BLaER1 (cell line): ENCODE data around the gene TUBA4A.

Experiments used
- H3K27ac ChIP-seq: shearing (Covaris generic); formaldehyde crosslinking; 2 replicates; pipeline ENCODE4 v1.8.1; 2022
- H3K27me3 ChIP-seq: shearing (Covaris generic); formaldehyde crosslinking; 2 replicates; pipeline ENCODE4 v1.8.1; 2022
- H3K36me3 ChIP-seq: shearing (Covaris generic); formaldehyde crosslinking; 2 replicates; pipeline ENCODE4 v1.8.1; 2022
- H3K4me1 ChIP-seq: shearing (Covaris generic); formaldehyde crosslinking; 2 replicates; pipeline ENCODE4 v1.8.1; 2022
- H3K4me2 ChIP-seq: shearing (Covaris generic); formaldehyde crosslinking; 2 replicates; pipeline ENCODE4 v1.8.1; 2022
- H3K4me3 ChIP-seq: shearing (Covaris generic); formaldehyde crosslinking; 2 replicates; pipeline ENCODE4 v1.8.1; 2022
- H3K9ac ChIP-seq: shearing (Covaris generic); formaldehyde crosslinking; 2 replicates; pipeline ENCODE4 v1.8.1; 2022
- H3K9me3 ChIP-seq: shearing (Covaris generic); formaldehyde crosslinking; 2 replicates; pipeline ENCODE4 v1.8.1; 2022
- H4K20me1 ChIP-seq: shearing (Covaris generic); formaldehyde crosslinking; 2 replicates; pipeline ENCODE4 v1.8.1; 2022
- Cebpa-rat ChIP-seq: shearing (Covaris generic); IDR thresholded peaks from 2 replicates; pipeline ENCODE4 v1.8.1; 2022

TUBA4A gene

DNA sequence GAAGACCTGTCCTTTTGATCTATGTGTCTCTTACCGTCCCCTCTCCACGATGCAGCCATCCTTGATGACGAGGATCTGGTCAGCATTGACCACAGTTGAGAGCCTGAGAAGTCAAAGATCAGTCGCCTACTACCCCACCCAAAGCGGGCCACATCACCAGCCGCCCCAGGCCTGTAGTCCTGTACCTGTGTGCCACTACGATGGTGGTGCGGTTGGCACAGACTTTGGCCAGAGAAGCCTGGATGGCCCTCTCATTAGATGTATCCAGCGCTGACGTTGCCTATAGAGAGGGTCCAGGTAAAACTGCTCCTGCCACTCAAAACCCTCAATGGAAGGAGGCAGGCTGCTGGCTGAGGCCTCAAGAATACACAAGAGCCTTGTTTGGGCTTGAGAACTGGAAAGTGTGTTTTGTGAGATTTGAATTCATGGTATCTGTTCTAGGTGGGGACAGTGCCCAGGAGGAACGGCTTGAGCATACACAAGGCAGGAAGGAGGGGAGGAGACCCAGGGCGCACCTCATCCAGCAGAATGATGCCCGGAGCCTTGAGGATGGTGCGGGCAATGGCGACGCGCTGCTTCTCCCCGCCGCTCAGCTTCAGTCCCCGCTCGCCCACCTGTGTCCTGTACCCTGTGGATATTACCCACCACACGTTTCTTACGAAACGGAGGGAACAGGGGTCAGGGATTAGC lies 43.4 kb downstream of the TUBA4A start:
- H3K9me3 ChIP-seq = no peaks in the 10 kb centered on the region
- H3K4me1 ChIP-seq = peaks cover 40% of the 10 kb centered on the region
- peak overlapping the region; percentile 11; the same call in 1 of the 2 replicates for H3K4me2 ChIP-seq
- H3K36me3 ChIP-seq = peaks cover 67% of the 10 kb centered on the region
- no peak for TF ChIP-seq Cebpa-rat
- peak overlapping the region; percentile 26; the same call in 1 of the 2 replicates for H3K9ac ChIP-seq
- no peaks in the 10 kb centered on the region for H4K20me1 ChIP-seq
- peak overlapping the region; percentile 49 for H3K27ac ChIP-seq
- no peaks in the 10 kb centered on the region for H3K27me3 ChIP-seq
- no peak overlapping the region for H3K4me3 ChIP-seq

DNA sequence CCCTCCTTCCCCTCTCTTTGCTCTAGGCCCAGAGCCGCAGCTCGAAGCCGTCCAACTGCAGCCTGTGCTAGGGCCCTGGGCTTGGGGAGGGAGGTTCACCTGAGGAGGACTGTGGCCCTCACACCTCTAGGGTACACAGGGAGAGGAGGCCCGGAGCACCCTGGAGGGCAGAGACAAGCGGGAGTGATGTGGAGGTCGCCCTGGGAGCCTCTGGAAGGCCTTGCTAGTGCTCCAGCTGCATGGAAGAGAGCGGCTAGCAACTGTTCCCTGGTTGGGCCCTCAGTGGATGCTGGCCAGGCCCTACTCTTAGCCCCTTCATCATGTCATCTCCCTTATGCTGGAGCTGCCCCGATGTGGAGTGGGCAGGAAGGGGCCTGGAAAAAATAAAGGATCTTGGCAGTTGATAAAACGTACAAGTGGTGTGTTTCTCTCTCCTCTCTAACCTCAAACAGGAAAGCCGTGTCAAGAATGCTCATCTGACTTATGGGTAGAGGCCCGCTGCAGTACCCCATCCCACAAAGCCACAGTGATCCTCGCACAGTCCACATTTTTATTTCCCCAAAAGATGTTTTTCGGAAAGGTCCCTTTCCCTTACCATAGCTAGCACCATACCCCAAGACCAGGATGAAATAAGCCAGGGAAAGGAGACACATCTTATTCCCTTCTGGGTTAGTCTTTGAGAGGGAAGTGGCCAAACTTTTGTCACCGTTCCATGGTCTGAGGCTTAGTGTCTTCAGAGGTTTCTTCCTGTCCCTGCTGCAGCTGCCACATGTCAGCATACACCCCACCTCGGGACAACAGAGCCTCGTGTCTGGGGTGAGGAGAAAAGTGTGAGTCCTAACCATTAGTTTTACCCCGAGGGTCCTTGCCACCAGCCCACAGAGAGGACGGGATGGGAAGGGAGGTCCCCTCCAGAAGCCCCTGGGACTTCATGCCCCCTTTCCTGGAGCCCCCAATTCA lies 44.2 kb downstream of the TUBA4A start:
- H3K4me2 ChIP-seq = peak overlapping the region; percentile 11
- H3K9me3 ChIP-seq = no peaks in the 10 kb centered on the region
- TF ChIP-seq Cebpa-rat = no peak
- H3K4me1 ChIP-seq = peaks cover 40% of the 10 kb centered on the region
- peak overlapping the region; percentile 49 for H3K27ac ChIP-seq
- no peak overlapping the region for H3K4me3 ChIP-seq
- H4K20me1 ChIP-seq = no peaks in the 10 kb centered on the region
- H3K27me3 ChIP-seq = no peaks in the 10 kb centered on the region
- H3K36me3 ChIP-seq = peaks cover 60% of the 10 kb centered on the region
- H3K9ac ChIP-seq = peak overlapping the region; percentile 26; the same call in 1 of the 2 replicates

DNA sequence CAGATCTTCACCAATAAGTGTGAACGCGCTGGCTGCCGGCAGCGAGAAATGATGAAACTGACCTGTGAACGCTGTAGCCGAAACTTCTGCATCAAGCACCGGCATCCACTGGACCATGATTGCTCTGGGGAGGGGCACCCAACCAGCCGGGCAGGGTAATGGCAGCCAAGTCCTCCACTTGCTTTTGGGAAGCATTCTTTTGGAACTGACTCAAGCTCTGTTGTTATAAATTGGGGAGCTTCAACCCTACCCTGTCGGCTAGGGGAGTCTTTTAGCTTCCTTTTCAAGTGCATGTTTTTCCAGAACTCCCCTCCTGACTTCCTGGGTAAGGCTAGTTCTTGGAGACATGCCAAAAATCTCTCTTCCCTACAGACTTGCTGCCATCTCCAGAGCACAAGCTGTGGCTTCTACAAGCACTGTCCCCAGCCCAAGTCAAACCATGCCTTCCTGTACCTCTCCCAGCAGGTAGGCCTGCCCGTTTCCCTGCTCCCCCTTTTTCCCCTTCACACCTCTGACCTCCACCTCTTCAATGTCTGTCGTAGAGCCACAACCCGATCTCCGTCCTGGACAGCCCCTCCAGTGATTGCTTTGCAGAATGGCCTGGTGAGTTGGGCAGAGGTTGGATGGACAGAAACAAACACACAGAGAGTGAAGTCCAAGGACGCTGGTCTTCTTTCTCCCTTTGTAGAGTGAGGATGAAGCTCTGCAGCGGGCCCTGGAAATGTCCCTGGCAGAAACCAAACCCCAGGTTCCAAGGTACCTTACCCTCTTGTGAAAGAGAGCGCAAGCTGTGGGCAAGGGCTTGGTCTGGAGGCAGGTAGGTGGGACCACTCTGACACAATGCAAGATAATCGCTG lies 45.6 kb downstream of the TUBA4A start:
- no peaks in the 10 kb centered on the region for H3K27me3 ChIP-seq
- H3K4me1 ChIP-seq = peaks cover 40% of the 10 kb centered on the region
- H3K36me3 ChIP-seq = peaks cover 46% of the 10 kb centered on the region
- peak overlapping the region; percentile 95 for H3K4me2 ChIP-seq
- no peaks in the 10 kb centered on the region for H3K9me3 ChIP-seq
- no peak overlapping the region for H3K27ac ChIP-seq
- no peak for TF ChIP-seq Cebpa-rat
- H3K9ac ChIP-seq = peak overlapping the region; percentile 78; the same call in 1 of the 2 replicates
- no peak overlapping the region for H3K4me3 ChIP-seq
- H4K20me1 ChIP-seq = no peaks in the 10 kb centered on the region

DNA sequence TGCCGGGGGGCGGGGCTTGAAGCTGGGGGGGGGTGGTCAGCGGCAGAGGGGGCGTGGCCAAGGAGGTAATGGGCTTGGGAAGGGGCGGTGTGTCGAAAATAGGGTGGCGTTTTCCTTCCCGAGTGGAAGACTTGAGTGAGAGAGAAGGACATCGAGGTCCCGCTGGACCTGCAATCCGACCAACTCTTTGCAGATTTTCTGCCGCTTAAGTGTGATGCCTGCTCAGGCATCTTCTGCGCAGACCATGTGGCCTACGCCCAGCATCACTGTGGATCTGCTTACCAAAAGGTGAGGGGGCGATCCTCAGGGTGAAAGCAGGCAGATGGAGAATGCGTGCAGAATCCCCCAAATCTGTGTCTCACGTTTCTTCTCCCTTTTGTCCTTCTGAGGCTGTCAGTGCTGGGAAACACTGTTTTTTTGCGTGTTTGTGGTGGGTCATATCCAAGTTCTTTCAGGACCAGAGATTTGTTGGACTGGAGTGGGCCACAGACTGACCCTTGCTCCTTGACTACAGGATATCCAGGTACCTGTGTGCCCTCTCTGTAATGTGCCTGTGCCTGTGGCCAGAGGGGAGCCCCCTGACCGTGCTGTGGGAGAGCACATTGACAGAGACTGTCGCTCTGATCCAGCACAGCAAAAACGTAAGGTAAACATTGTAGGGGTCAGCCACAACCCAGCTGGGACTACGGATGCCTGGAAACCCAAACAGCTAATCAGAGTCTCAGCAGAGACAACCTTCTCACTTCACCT lies 46.4 kb downstream of the TUBA4A start:
- Histone ChIP-seq H3K9me3 (no peaks in the 10 kb centered on the region), H3K4me3 (peak overlapping the region; percentile 66), H3K4me1 (peaks cover 40% of the 10 kb centered on the region), H3K9ac (peak overlapping the region; percentile 78), H3K27me3 (no peaks in the 10 kb centered on the region), H4K20me1 (no peaks in the 10 kb centered on the region), H3K4me2 (peak overlapping the region; percentile 95), H3K27ac (peak overlapping the region; percentile 58), H3K36me3 (peaks cover 38% of the 10 kb centered on the region)
- no peak for TF ChIP-seq Cebpa-rat

DNA sequence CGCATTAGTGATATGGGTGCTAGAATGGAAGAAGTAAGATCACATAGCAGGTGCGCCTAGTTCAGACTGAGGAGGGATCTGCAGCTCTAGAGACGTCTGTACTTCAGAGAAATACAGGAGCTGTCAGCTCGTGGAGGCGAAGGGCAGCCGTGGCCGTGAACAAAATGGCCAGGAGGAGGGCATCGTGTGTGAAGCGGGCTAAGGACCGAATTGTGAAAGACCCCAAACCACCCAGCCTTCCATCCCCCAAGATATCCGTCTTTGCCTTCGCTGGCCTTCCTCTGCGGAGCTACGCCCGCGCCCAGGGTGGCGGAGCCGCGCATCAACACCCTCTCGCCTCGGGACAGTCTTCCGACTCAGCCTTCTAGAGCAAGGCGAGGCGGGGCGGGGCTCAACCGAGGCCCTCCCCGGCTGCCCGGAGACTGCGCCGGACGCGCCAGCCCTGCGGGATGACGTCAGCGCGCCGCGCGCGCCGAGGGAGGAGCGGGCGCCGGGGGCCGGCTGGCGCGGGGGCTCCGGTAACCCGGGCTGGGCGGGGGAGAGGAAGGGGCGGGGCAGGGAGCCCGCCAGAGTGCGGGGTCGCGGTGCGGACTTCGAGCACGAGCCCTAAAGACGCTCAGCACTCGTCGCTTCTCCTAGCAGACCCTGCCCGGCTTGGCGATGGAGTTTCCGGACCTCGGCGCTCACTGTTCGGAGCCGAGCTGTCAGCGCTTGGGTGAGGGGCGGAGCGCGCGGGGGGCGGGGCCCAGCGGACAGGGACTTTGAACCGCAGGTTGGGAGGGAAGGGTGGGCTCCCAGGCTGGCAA lies 47.2 kb downstream of the TUBA4A start, which contains the start of gene ZFAND2B:
Gene ZFAND2B, plus strand, starts transcription at position 455 of the 806 bp plus-strand sequence. Its CDS starts 206 bp downstream, at position 661.
- peak within 1 kb of the TSS; percentile 81 for H3K27ac ChIP-seq

DNA sequence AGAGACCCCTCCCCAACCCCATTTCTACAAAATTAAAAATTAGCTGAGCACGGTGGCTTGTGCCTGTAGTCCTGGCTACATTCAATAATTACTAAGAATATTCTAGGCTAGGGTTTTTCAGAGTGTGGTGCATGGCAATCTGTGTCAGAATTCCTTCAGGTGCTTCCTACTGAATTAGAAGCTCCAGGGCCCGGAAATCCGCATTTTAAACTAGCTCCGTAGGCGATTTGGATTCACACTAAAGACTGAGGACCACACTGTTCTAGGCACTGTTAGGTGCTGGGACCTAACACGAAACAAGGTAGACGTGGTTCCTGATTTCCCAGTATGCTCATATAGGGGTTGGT lies 47.8 kb downstream of the TUBA4A start:
- Histone ChIP-seq H3K4me2 (peak overlapping the region; percentile 81), H3K36me3 (peaks cover 31% of the 10 kb centered on the region), H3K4me3 (peak overlapping the region; percentile 66), H3K27me3 (no peaks in the 10 kb centered on the region), H4K20me1 (no peaks in the 10 kb centered on the region), H3K9me3 (no peaks in the 10 kb centered on the region), H3K4me1 (peaks cover 40% of the 10 kb centered on the region), H3K9ac (peak overlapping the region; percentile 78), H3K27ac (peak overlapping the region; percentile 81)
- no peak for TF ChIP-seq Cebpa-rat

More for the DNA sequence above, 47.2 kb downstream of the TUBA4A start, which contains the start of gene ZFAND2B:
- H3K27me3 ChIP-seq = no peaks in the 10 kb centered on the region
- peaks cover 34% of the 10 kb centered on the region for H3K36me3 ChIP-seq
- H3K9ac ChIP-seq = peak within 1 kb of the TSS; percentile 78
- H3K4me3 ChIP-seq = peak within 1 kb of the TSS; percentile 66
- no peaks in the 10 kb centered on the region for H3K9me3 ChIP-seq
- no peaks in the 10 kb centered on the region for H4K20me1 ChIP-seq
- TF ChIP-seq Cebpa-rat = no peak
- peak within 1 kb of the TSS; percentile 95 for H3K4me2 ChIP-seq
- H3K4me1 ChIP-seq = peaks cover 40% of the 10 kb centered on the region

DNA sequence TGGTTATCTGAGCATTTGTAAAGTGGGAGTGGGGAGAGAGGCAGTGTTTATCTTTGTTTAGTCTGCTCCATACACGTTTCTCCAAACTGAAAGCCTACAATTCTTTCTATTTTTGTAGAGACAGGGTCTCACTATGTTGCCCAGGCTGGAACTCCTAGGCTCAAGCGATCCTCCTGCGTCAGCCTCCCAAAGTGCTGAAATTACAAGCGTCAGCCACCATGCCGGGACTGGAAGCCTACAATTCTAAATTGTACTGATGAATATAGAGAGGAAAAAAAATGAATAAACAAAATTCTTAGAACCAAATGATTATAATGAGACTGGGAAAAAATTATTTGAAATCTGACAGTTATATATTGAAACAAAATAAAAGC lies 48.6 kb downstream of the TUBA4A start:
- Histone ChIP-seq H3K9ac (no peak overlapping the region), H3K27ac (no peak overlapping the region), H3K4me1 (peaks cover 37% of the 10 kb centered on the region), H4K20me1 (no peaks in the 10 kb centered on the region), H3K27me3 (no peaks in the 10 kb centered on the region), H3K9me3 (no peaks in the 10 kb centered on the region), H3K36me3 (peaks cover 23% of the 10 kb centered on the region), H3K4me3 (no peak overlapping the region), H3K4me2 (no peak overlapping the region)
- TF ChIP-seq Cebpa-rat = no peak
